ENCODE measurements around the gene MEF2C. TPM values are rescaled to one million over a fixed set of nuclear protein-coding genes. Genes with fewer than 3 reads are reported as not detected.

Gene MEF2C
- total and polyA plus RNA-seq, 2 donors (not counting 1 experiment from before 2014, with no cell fraction given): 12.2 to 15.7 TPM

- no peak overlapping the region for H2AFZ ChIP-seq (ENCODE audit: low read length)
- H3K27me3 ChIP-seq (ENCODE audit: control insufficient read depth, insufficient read depth, low read length): peaks cover 81% of the 10 kb centered on the region
- no peaks in the 10 kb centered on the region for H4K20me1 ChIP-seq (ENCODE audit: control insufficient read depth, extremely low read depth, insufficient read depth, low read length)
- TF ChIP-seq, protein P1, sequence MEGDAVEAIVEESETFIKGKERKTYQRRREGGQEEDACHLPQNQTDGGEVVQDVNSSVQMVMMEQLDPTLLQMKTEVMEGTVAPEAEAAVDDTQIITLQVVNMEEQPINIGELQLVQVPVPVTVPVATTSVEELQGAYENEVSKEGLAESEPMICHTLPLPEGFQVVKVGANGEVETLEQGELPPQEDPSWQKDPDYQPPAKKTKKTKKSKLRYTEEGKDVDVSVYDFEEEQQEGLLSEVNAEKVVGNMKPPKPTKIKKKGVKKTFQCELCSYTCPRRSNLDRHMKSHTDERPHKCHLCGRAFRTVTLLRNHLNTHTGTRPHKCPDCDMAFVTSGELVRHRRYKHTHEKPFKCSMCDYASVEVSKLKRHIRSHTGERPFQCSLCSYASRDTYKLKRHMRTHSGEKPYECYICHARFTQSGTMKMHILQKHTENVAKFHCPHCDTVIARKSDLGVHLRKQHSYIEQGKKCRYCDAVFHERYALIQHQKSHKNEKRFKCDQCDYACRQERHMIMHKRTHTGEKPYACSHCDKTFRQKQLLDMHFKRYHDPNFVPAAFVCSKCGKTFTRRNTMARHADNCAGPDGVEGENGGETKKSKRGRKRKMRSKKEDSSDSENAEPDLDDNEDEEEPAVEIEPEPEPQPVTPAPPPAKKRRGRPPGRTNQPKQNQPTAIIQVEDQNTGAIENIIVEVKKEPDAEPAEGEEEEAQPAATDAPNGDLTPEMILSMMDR (conservative IDR thresholded peaks at IDR 0.05 in 1 of 2, IDR thresholded peaks at IDR 0.05 in 1 of 2; ENCODE audit: low read depth in 1 of 2, low read length in 2 of 2): no peak
- no peak for TF ChIP-seq EZH2 (IDR thresholded peaks at IDR 0.05; ENCODE audit: low read length, missing control alignments)
- no peak for DNase-seq (ENCODE audit: low read depth in 2 of 2)
- H3K9me3 ChIP-seq (ENCODE audit: control insufficient read depth, insufficient read depth, low read depth, low read length): no peaks in the 10 kb centered on the region
- no peaks in the 10 kb centered on the region for H3K4me1 ChIP-seq (ENCODE audit: control insufficient read depth, extremely low read depth, insufficient read depth, low read length)
- H3K4me2 ChIP-seq (ENCODE audit: extremely low read depth, insufficient read depth, low read length): no peak overlapping the region
- H3K36me3 ChIP-seq (ENCODE audit: control insufficient read depth, insufficient read depth, low read length): no peaks in the 10 kb centered on the region
- no peak overlapping the region for H3K27ac ChIP-seq (ENCODE audit: insufficient read depth, low read length)
- H3K9ac ChIP-seq (ENCODE audit: insufficient read depth, low read length): no peak overlapping the region
- no peak overlapping the region for H3K4me3 ChIP-seq (replicated peaks in 1 of 4; ENCODE audit: control extremely low read depth in 1 of 4, insufficient read depth in 1 of 4, low read depth in 3 of 4, low read length in 4 of 4)
- no peaks in the 10 kb centered on the region for H3K79me2 ChIP-seq (ENCODE audit: control insufficient read depth, insufficient read depth, low read length)
These were observed 206.2 kb downstream of the MEF2C start for GRCh38 chr5:88676637-88677375.

- Histone ChIP-seq H3K9me3 (ENCODE audit: control insufficient read depth, insufficient read depth, low read depth, low read length) (no peaks in the 10 kb centered on the region), H3K4me3 (replicated peaks in 1 of 4; ENCODE audit: control extremely low read depth in 1 of 4, insufficient read depth in 1 of 4, low read depth in 3 of 4, low read length in 4 of 4) (peak overlapping the region; percentile 10 to 34 (median 26)), H3K4me2 (ENCODE audit: extremely low read depth, insufficient read depth, low read length) (peak overlapping the region; percentile 87), H2AFZ (ENCODE audit: low read length) (no peak overlapping the region), H3K9ac (ENCODE audit: insufficient read depth, low read length) (no peak overlapping the region), H3K27me3 (ENCODE audit: control insufficient read depth, insufficient read depth, low read length) (peaks cover 80% of the 10 kb centered on the region), H3K79me2 (ENCODE audit: control insufficient read depth, insufficient read depth, low read length) (no peaks in the 10 kb centered on the region), H3K4me1 (ENCODE audit: control insufficient read depth, extremely low read depth, insufficient read depth, low read length) (no peaks in the 10 kb centered on the region), H3K27ac (ENCODE audit: insufficient read depth, low read length) (no peak overlapping the region), H3K36me3 (ENCODE audit: control insufficient read depth, insufficient read depth, low read length) (no peaks in the 10 kb centered on the region), H4K20me1 (ENCODE audit: control insufficient read depth, extremely low read depth, insufficient read depth, low read length) (no peaks in the 10 kb centered on the region)
- TF ChIP-seq, protein P1 (conservative IDR thresholded peaks at IDR 0.05 in 1 of 2, IDR thresholded peaks at IDR 0.05 in 1 of 2; ENCODE audit: low read depth in 1 of 2, low read length in 2 of 2): no peak
- DNase-seq (ENCODE audit: low read depth in 2 of 2): peak; percentile 53 to 99
These were observed 207.0 kb downstream of the MEF2C start for GRCh38 chr5:88675708-88676636.

- H3K9me3 ChIP-seq (ENCODE audit: control insufficient read depth, insufficient read depth, low read depth, low read length): no peaks in the 10 kb centered on the region
- no peaks in the 10 kb centered on the region for H3K4me1 ChIP-seq (ENCODE audit: control insufficient read depth, extremely low read depth, insufficient read depth, low read length)
- no peak overlapping the region for H3K27ac ChIP-seq (ENCODE audit: insufficient read depth, low read length)
- no peaks in the 10 kb centered on the region for H3K79me2 ChIP-seq (ENCODE audit: control insufficient read depth, insufficient read depth, low read length)
- DNase-seq (ENCODE audit: low read depth in 2 of 2): peak in 1 of 2 donors; percentile 75
- no peaks in the 10 kb centered on the region for H4K20me1 ChIP-seq (ENCODE audit: control insufficient read depth, extremely low read depth, insufficient read depth, low read length)
- H3K27me3 ChIP-seq (ENCODE audit: control insufficient read depth, insufficient read depth, low read length): peaks cover 76% of the 10 kb centered on the region
- no peaks in the 10 kb centered on the region for H3K36me3 ChIP-seq (ENCODE audit: control insufficient read depth, insufficient read depth, low read length)
- H3K4me3 ChIP-seq (replicated peaks in 1 of 4; ENCODE audit: control extremely low read depth in 1 of 4, insufficient read depth in 1 of 4, low read depth in 3 of 4, low read length in 4 of 4): peak overlapping the region; percentile 9 to 33 (median 14)
- H2AFZ ChIP-seq (ENCODE audit: low read length): no peak overlapping the region
- peak; percentile 55 for TF ChIP-seq EZH2 (IDR thresholded peaks at IDR 0.05; ENCODE audit: low read length, missing control alignments)
- TF ChIP-seq, protein P1 (conservative IDR thresholded peaks at IDR 0.05 in 1 of 2, IDR thresholded peaks at IDR 0.05 in 1 of 2; ENCODE audit: low read depth in 1 of 2, low read length in 2 of 2): no peak
- H3K4me2 ChIP-seq (ENCODE audit: extremely low read depth, insufficient read depth, low read length): peak overlapping the region; percentile 87
- no peak overlapping the region for H3K9ac ChIP-seq (ENCODE audit: insufficient read depth, low read length)
These were observed 207.7 kb downstream of the MEF2C start for GRCh38 chr5:88675168-88675707.
